NCI-H2196 treated with DMSO at 0.1 percent for 48 hours (cell line): Measurements from ENCODE around the gene UBASH3B.
A peak's percentile ranks its signal among the peaks of the same experiment; 100 is the strongest.

Experiments
- DNase-seq: peaks from one replicate; lab custom pipeline; 2025; ENCODE audit not compliant: unreplicated experiment; lab: John Stamatoyannopoulos, UW

UBASH3B gene

GRCh38 chr11:122781378-122782195 is 126.1 kb downstream of the UBASH3B start:
- peak; percentile 50 for DNase-seq

DNA sequence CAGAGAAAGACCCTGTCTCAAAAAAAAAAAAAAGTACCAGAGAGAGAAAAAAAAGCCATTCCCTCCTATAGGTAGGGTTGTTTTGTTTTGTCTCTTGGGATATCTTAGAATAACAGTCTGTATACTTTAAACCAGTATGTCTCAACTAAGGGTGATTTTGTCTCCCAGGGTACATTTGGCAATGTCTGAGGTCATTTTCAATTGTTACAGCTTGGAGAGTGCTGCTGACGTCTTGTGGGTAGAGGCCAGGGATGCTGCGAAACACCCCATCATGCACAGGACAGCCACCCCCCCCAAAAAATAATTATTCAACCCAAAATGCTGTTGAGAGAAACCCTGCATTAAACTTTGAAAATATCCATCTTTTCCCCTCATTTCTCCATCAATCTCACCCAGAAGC is 126.7 kb downstream of the UBASH3B start:
- no peak for DNase-seq

- no peak for DNase-seq
Measured at GRCh38 chr11:122784325-122784955, 128.9 kb downstream of the UBASH3B start.

- no peak for DNase-seq
Measured at GRCh38 chr11:122785031-122785541, 129.6 kb downstream of the UBASH3B start.

- no peak for DNase-seq
Measured at GRCh38 chr11:122786896-122787295, 131.4 kb downstream of the UBASH3B start.

GRCh38 chr11:122788781-122789535 is 133.4 kb downstream of the UBASH3B start:
- no peak for DNase-seq

- no peak for DNase-seq
Measured at GRCh38 chr11:122789907-122790306, 134.4 kb downstream of the UBASH3B start.

GRCh38 chr11:122791411-122791810 is 135.9 kb downstream of the UBASH3B start:
- DNase-seq, result no peak

- no peak for DNase-seq
Measured at GRCh38 chr11:122791836-122792235, 136.3 kb downstream of the UBASH3B start.

DNA sequence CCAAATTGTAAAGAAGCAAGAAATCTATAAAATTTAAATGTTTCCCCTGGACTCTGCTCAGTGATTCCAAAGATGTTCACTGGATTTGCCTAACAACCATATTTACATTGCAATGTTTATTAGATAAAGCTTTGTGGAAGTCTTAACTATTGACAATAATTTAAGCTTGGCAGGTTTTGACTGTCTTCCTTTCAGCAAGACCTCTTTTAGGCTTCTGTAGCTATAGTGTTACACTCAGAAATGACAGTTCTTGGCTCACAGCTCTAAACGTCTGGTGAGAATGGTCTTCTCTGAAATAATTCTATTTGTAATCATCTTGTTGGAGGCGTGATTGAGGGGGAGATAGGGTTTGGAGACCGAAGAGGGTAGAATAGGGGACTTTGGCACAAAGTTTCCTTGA is 138.0 kb downstream of the UBASH3B start:
- DNase-seq, result no peak

DNA sequence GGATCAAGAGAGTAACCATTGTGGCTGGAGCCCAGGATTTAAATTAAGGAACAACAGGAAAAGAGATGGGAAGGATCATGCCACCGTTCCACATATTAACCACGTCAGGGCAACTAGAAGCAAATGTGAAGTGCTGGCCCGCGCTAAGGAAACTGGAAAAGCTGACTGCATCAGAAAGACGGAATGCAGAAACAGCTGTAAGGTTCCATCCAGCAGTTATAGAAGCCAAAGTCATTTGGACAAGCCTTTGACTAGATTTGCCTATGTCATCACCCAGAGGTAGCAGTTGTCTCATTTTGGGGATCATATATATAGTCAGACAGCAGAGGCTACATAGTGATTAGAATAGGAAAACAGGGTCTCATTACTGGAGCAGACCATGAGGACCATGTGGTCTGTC is 139.8 kb downstream of the UBASH3B start:
- no peak for DNase-seq

DNA sequence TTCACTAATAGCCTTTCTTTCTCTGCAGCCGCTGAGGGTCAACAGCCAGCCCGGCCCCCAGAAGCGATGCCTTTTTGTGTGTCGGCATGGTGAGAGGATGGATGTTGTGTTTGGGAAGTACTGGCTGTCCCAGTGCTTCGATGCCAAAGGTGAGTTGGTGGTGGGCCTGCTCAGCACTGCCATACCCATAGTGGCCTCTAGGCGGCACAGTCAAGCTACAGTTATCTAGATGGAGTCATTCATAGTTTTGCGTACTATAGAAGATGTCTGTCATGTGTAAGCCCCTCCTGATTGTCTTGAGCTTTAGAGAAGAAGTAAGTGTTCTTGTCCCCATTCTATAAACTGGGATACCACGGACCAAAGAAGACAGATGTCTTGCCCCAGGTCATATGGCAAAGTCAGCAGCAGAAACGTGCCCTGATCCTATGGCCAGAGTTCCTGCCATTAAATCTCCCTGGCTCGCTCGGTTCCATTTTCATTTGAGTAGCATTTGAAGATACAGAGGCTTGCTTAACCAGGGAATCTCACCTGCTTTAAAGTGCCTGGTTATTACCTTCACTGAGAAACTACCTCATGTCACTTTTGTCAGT is 140.7 kb downstream of the UBASH3B start:
- no peak for DNase-seq

- DNase-seq, result no peak
Measured at GRCh38 chr11:122797651-122798050, 142.1 kb downstream of the UBASH3B start.

- DNase-seq, result no peak
Measured at GRCh38 chr11:122799406-122800105, 144.0 kb downstream of the UBASH3B start.

GRCh38 chr11:122802876-122803275 is 147.4 kb downstream of the UBASH3B start:
- DNase-seq, result no peak

- no peak for DNase-seq
Measured at GRCh38 chr11:122803306-122803705, 147.8 kb downstream of the UBASH3B start.

GRCh38 chr11:122803716-122804115 is 148.2 kb downstream of the UBASH3B start:
- no peak for DNase-seq

GRCh38 chr11:122804161-122804560 is 148.6 kb downstream of the UBASH3B start:
- no peak for DNase-seq

DNA sequence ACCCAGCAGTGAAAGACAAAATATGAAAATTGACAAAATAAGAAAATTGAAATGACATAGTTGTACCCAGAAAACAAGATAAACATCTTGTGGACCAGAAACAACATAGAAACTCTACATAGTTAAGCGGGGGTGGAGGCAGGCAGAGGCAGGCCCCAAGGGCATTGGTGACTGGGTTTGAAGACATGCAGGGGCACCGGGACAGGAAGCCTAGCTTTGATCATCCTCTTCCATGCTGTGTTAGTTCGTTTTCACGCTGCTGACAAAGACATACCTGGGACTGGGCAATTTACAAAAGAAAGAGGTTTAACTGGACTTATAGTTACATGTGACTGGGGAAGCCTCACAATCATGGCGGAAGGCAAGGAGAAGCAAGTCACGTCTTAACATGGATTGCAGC is 149.3 kb downstream of the UBASH3B start:
- no peak for DNase-seq

DNA sequence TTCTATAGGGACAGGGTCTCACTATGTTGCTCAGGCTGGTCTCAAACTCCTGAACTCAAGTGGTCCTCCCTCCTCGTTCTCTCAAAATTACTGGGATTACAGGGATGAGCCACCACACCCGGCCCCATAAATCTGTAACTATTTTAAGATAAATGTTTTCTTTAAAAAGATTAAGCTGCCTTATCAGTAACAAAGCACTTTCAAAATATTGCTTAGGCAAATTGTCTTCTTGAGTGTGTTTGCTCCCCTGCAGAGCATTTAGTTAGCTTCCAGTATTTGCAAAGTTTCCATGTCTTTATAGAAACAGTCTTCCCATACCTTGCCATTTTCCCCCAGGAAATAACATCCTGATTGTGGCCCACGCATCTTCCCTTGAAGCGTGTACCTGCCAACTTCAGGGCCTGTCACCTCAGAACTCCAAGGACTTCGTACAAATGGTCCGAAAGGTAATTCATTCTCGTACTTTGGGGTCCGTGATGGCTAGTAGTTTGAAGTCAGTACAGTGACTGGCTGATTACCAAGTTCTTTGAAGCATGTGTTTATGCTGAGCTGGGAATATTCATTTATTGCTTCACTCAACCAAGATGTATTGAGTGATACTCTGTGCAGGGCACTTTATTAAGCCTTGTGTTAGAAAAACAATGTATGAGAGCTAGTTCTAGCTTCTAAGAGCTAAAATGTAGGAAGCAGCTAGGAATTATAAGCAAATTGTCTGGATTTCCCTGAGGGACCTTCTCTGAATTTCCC is 152.4 kb downstream of the UBASH3B start:
- DNase-seq, result no peak
